GM21447 (cell line): ENCODE data around the gene IL6ST.

Source experiments
- ATAC-seq: cut with Tn5 transposase; IDR thresholded peaks from one replicate; pipeline ENCODE4 v1.9.1; 2021; ENCODE audit not compliant: unreplicated experiment

IL6ST gene

GRCh38 chr5:55899344-55899743 lies 95.4 kb downstream of the IL6ST start:
- no peak for ATAC-seq

GRCh38 chr5:55897905-55898304 lies 96.9 kb downstream of the IL6ST start:
- no peak for ATAC-seq

GRCh38 chr5:55897206-55897894 lies 97.4 kb downstream of the IL6ST start:
- ATAC-seq = no peak

GRCh38 chr5:55896663-55897062 lies 98.1 kb downstream of the IL6ST start:
- no peak for ATAC-seq

- ATAC-seq = no peak
Measured at GRCh38 chr5:55896238-55896637, 98.5 kb downstream of the IL6ST start.

- no peak for ATAC-seq
Measured at GRCh38 chr5:55895346-55895745, 99.4 kb downstream of the IL6ST start.

- no peak for ATAC-seq
Measured at GRCh38 chr5:55894135-55894534, 100.6 kb downstream of the IL6ST start.

GRCh38 chr5:55892479-55892878 lies 102.3 kb downstream of the IL6ST start:
- ATAC-seq = no peak

GRCh38 chr5:55888205-55888604 lies 106.6 kb downstream of the IL6ST start:
- no peak for ATAC-seq

GRCh38 chr5:55885359-55885758 lies 109.4 kb downstream of the IL6ST start:
- no peak for ATAC-seq
